HEK293T (cell line): ENCODE data around the gene FCN2.

Experiments
- ARNT ChIP-seq: fragments of 450-650 bp; IDR thresholded peaks from 2 replicates; pipeline ENCODE4 v1.6.1; 2017; ENCODE audit warnings: mild to moderate bottlenecking
- BHLHE40 ChIP-seq: fragments of 450-650 bp; IDR thresholded peaks from 2 replicates; pipeline ENCODE4 v1.6.1; 2016; ENCODE audit warnings: mild to moderate bottlenecking, moderate library complexity, borderline replicate concordance
- ELF4 ChIP-seq: fragments of 450-650 bp; IDR thresholded peaks from 2 replicates; pipeline ENCODE4 v1.6.1; 2017; ENCODE audit warnings: antibody characterized with exemption
- FOXA1 ChIP-seq: fragments of 450-650 bp; IDR thresholded peaks from 2 replicates; pipeline ENCODE4 v1.6.1; 2016; ENCODE audit warnings: mild to moderate bottlenecking
- FOXK2 ChIP-seq: fragments of 450-650 bp; IDR thresholded peaks from 2 replicates; pipeline ENCODE4 v1.6.1; 2016; ENCODE audit warnings: mild to moderate bottlenecking
- FOXM1 ChIP-seq: fragments of 450-650 bp; IDR thresholded peaks from 2 replicates; pipeline ENCODE4 v1.6.1; 2017; ENCODE audit warnings: mild to moderate bottlenecking, borderline replicate concordance
- HDGF ChIP-seq: fragments of 450-650 bp; IDR thresholded peaks from 2 replicates; pipeline ENCODE4 v1.6.1; 2017; ENCODE audit warnings: antibody characterized with exemption, borderline replicate concordance
- L3MBTL2 ChIP-seq: fragments of 450-650 bp; conservative IDR thresholded peaks from 2 replicates; pipeline ENCODE4 v1.6.1; 2016; ENCODE audit warnings: mild to moderate bottlenecking
- NFRKB ChIP-seq: fragments of 450-650 bp; IDR thresholded peaks from 2 replicates; pipeline ENCODE4 v1.6.1; 2016; ENCODE audit warnings: mild to moderate bottlenecking, moderate library complexity
- SP1 ChIP-seq: fragments of 450-650 bp; IDR thresholded peaks from 2 replicates; pipeline ENCODE4 v1.6.1; 2017
- SUZ12 ChIP-seq: fragments of 450-650 bp; IDR thresholded peaks from 2 replicates; pipeline ENCODE4 v1.6.1; 2016; ENCODE audit warnings: mild to moderate bottlenecking
- TARDBP ChIP-seq: fragments of 450-650 bp; IDR thresholded peaks from 2 replicates; pipeline ENCODE4 v1.6.1; 2016
- ZNF384 ChIP-seq: fragments of 450-650 bp; IDR thresholded peaks from 2 replicates; pipeline ENCODE4 v1.6.1; 2016

- TF ChIP-seq TARDBP: no peak
- no peak for TF ChIP-seq HDGF
- no peak for TF ChIP-seq NFRKB
- no peak for TF ChIP-seq SUZ12
- no peak for TF ChIP-seq FOXK2
- TF ChIP-seq SP1: no peak
- no peak for TF ChIP-seq ARNT
- TF ChIP-seq ELF4: no peak
- TF ChIP-seq FOXM1: no peak
- TF ChIP-seq FOXA1: no peak
- TF ChIP-seq L3MBTL2: no peak
- no peak for TF ChIP-seq BHLHE40
- no peak for TF ChIP-seq ZNF384
These were observed 8.0 kb upstream of the FCN2 start for GRCh38 chr9:134872482-134873231.
